GM12892 (cell line): ENCODE measurements around the gene SLC35F1.

Experiments used
- DNase-seq: peaks from one replicate; pipeline ENCODE4 v3.0.0; 2011; ENCODE audit not compliant: insufficient read length
- FAIRE-seq: peaks from 2 replicates; lab custom pipeline; 2011; peaks lifted over from hg19 to GRCh38; lab: Jason Lieb, UNC
- POLR2A ChIP-seq: IDR thresholded peaks from 2 replicates; pipeline ENCODE4 v1.6.1; 2011; ENCODE audit warnings: low read depth, low read length, control low read depth
- POLR2AphosphoS5 ChIP-seq: IDR thresholded peaks from 2 replicates; pipeline ENCODE4 v1.6.1; 2011; ENCODE audit warnings: low read depth, low read length, control low read depth
- TAF1 ChIP-seq: IDR thresholded peaks from 2 replicates; pipeline ENCODE4 v1.6.1; 2011; ENCODE audit warnings: low read depth, mild to moderate bottlenecking, control low read depth, low read length, borderline replicate concordance

SLC35F1 gene

DNA sequence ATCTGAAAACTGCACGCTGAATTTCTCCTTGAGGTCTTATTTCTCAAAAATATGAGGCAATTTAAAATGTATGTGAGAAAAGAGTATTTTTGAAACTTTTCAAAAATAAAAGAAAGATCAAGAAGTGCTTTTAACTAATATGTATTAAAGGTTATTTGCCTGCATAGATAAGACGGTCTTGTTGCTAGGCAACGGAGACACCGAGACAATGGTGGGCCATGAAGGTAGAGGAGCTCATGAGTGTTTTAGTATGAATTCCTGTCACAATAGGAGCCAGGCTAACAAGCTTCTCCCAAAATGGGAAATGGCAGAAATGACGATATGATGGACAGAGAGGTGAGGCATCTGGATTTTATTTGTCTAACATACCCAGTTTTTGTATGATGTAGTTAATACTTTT lies 308.2 kb downstream of the SLC35F1 start:
- DNase-seq (no peak), FAIRE-seq (no peak)
- TF ChIP-seq POLR2AphosphoS5 (no peak), POLR2A (no peak), TAF1 (no peak)

DNA sequence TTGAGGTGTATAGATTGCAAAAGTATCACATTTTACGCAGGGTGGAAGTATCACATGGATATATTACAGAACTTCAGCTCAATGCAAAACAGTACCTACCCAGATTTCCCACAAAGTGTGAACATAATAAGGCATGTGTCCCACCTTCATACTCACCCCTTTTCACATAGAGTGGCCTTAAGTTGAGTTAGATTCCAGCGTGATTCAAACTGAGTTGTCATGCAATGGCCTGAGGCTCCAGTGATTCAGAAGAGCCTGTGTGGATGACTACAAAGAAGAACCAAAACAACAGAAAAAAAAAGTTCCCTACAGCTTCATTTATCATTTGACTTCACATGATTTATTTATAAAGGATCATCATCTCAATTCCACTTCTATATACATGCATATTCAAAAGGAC lies 309.7 kb downstream of the SLC35F1 start:
- DNase-seq: no peak
- no peak for FAIRE-seq
- TF ChIP-seq TAF1 (no peak), POLR2A (no peak), POLR2AphosphoS5 (no peak)

DNA sequence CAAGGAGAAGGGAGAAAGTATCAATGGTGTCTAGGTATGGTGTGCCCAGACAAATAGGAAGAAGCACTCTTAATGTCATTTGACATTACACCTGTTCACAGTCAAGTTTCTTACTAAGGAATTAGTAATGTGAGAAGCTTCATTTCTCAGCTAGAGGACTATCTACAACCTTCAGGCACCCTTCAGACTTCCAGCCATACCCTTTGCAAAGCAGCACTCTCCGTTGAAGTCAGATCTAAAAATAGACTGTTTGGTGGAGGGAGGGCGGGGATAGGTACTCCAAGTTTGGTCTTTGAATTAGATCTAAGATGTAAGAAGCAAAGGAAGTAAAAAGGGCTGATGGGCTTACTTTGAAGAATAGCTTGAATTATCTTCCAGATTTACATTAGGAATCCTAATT lies 311.1 kb downstream of the SLC35F1 start:
- no peak for DNase-seq
- no peak for FAIRE-seq
- TF ChIP-seq POLR2AphosphoS5 (no peak), TAF1 (no peak), POLR2A (no peak)

DNA sequence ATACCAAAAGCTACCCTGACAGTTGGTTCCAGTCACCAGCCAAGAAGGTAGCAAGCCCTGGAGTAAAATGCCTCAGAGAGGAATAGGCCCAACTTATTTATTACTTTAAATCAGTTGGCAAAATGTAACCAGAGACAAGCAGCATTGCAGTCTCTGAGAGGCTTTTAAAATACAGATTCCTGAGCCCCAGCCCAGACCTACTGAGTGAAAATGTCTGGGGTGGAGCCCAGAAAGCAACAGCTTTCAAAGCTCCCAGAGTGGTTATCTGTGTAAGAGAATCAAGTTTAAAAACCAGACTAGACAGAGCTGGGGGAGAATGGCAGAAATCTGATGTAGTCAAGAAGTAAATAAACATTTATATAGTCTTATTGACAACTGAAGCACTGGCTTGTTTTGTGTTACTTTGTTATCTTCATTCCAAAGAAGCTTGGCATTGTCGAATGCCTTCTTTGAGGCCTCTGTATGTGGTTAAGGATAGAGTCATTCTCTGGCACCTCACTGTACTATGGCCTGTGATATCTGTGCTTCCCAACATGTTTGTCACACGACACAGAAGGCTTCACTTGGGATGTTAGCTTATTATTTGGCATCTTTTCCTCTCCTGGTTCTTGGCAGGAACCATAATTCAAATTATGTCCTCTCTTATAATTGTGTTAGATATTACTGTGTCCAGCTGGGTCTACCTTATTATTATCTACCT lies 313.5 kb downstream of the SLC35F1 start:
- FAIRE-seq: no peak
- no peak for TF ChIP-seq POLR2A
- TF ChIP-seq TAF1: no peak
- TF ChIP-seq POLR2AphosphoS5: no peak
- no peak for DNase-seq

DNA sequence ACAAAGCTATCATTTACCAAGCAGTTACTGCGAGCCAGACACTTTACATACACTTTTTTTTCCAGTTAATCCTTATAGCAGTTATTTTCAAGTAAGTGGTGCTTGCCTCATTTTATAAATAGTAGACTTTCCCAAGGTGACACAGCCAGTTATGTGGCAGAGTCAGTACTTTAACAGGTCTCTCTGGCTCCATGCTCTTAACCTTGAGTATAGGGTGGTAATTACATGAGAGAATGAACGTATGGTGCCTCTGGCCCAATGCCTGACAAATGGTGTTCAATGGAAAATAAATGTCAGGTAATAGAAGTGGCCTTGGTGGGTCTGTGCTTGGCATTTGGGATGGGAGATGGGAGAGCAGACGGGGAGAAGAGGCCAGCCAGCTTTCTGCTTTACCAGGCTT lies 316.3 kb downstream of the SLC35F1 start:
- TF ChIP-seq TAF1 (no peak), POLR2A (no peak), POLR2AphosphoS5 (no peak)
- DNase-seq (no peak), FAIRE-seq (no peak)

DNA sequence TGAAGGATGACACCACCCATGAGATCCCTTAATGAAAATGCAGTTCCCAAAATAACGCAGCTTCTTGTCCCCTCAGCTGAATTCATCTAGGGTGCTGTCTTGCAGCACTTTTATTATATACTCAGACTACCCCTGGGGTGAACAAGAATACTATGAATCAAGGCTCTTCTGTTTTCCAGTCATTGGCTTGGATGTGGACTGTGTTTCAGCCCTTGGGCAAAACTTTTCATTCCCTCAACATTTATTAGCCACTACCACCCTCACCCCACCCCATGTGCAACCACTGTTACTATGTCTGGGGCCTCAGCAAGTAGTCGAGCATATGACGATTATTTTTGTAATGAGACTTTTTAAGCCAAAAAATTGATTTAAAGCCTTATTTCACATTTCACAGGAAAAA lies 321.8 kb downstream of the SLC35F1 start:
- no peak for DNase-seq
- no peak for TF ChIP-seq POLR2AphosphoS5
- no peak for TF ChIP-seq TAF1
- no peak for TF ChIP-seq POLR2A
- FAIRE-seq: no peak

DNA sequence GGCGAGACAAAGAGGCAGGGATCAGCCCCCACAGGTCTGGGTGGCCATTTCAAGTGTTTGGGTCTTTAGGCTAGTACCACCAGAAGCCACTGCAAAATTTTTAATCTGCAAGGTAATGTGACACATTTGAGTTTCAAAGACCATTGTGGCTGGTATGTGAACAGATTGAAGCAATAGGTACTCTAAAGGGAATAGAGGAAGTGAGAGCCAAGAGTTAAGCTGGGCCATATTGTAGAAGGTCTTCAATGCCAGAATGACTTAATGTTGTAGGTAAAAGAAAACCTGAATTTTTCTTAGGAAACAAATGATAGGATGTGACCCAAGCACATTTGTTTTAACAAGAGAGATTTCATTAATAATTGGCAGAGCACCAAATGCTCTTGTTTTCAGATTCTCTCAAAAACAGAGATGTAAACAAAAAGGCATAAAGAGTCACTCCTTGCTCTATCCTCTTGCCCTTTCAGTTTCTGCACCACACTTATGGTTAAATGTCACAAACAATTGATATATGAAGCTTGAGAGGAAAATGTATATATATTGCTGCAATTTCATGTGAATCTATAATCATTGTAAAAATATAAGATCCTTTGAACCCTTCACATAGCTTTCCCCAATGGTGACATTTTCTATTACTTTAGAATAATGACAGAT lies 333.9 kb downstream of the SLC35F1 start:
- FAIRE-seq: no peak

DNA sequence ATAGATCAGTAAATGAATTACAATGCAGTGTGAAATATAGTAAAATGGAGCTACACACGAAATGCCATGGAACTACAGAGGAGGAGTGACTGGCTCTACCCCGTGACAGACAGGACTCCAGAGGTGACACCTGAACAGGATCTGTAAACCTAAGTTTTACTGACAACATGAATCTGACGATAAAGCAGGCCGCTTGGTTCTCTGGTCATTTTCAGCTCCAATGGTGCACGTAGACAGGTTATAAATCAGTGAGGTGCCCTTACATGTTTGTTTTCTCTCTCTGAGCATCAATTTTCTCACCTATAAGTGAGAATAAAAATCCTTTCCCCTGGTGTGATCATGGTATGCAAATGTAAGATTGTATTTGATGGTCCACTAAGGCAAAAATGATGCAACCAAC lies 339.3 kb downstream of the SLC35F1 start:
- TF ChIP-seq POLR2AphosphoS5 (no peak), POLR2A (no peak), TAF1 (no peak)
- no peak for FAIRE-seq

More for the DNA sequence above, 333.9 kb downstream of the SLC35F1 start:
- DNase-seq: no peak
- TF ChIP-seq POLR2A (no peak), POLR2AphosphoS5 (no peak), TAF1 (no peak)

DNA sequence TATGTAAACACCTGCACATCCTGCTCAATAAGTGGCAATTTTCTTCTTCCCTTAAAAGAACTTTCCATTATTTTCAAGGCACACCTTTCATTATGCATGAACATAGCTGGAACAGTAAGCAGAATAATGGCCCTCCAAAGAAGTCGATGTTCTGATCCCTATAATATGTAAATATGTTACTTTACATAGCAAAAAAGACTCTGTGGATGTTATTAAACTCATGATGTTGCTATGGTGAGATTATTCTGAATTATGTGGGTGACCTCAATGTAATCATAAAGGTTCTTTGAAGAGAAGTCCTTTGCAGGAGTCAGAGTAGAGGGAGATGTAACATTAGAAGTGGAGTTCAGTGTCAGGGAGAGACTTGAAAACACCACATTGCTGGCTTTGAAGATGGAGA lies 341.1 kb downstream of the SLC35F1 start:
- FAIRE-seq: no peak
- no peak for TF ChIP-seq TAF1
- TF ChIP-seq POLR2AphosphoS5: no peak
- no peak for TF ChIP-seq POLR2A
- DNase-seq: no peak

More for the DNA sequence above, 339.3 kb downstream of the SLC35F1 start:
- DNase-seq: no peak

DNA sequence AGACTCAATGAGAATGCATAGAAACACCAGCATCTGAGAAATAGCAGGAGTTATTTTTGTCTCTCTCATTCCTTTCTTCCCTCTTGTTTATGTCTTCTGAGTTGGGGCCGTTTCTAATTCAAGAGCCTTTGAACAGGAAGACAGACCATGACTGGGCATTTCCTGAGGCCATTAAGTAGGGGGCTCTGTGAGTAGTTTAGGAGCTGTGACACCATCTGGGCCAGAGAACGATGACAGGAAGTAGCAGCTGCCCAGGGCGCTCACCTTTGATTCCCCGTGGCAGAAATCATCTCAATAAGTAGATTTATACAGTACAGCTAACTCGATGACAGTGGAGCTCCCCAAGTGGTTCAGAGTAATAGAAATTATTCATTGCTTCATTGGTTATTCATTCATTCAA lies 342.6 kb downstream of the SLC35F1 start:
- no peak for DNase-seq
- TF ChIP-seq POLR2A (no peak), POLR2AphosphoS5 (no peak)
- no peak for FAIRE-seq

DNA sequence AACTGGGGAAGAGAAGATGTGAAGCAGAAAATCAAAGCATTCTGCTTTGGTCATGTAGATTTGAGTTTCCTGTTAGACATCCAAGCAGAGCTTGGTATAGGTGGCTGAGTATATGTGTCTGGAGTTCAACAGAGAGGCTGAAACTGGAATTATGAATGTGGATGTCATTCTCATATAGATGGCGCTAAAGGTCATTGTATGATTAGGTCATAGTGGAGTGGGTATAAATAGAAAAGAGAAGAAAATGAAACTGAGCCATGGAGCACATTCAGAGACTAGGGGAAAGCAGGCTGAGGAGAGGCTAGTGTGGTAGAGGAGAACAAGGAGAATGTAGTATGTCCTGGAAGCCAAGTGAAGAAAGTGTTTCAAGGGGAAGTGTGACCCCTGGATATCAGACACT lies 345.4 kb downstream of the SLC35F1 start:
- FAIRE-seq (peak; percentile 67), DNase-seq (no peak)
- TF ChIP-seq POLR2AphosphoS5 (no peak), TAF1 (no peak)

DNA sequence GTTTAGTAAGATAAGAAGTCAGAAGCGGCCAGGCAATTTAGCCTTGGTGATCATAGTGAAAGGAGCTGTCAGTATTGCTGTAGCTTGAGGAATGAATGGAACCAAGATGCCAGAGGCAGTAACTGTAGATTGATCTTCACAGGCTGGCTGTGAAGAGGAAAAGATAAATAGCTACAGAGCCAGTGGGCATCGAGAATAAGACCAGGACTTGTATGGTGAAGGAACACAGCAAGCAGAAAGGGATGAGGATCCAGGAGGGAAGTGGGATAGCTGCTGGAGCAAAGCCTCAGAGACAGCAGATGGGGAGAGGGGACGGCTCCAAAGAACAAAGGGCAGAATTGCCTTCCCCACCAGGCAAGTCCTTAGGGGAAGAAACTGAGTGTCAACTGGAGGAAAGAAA lies 346.7 kb downstream of the SLC35F1 start:
- TF ChIP-seq POLR2AphosphoS5: no peak
- TF ChIP-seq TAF1: no peak
- no peak for TF ChIP-seq POLR2A
- DNase-seq (no peak), FAIRE-seq (no peak)

DNA sequence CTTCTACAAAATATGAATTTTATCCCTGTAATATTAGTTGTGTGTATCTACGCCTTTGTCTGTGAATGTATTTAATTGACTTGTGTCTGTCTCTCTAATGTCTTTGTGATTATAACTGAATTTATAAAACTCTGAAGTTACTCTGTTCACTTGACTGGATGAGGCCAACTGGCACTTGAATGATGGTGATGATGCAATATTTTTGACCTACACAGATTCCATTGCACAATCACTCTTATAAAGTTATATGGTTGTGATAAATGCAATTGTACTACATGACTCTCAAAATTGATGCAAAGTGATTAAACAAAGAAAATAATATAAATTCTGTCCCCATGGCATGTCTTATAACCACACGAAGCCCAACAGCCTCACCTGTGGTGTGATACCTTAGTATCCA lies 353.8 kb downstream of the SLC35F1 start:
- no peak for FAIRE-seq
- DNase-seq: no peak
- no peak for TF ChIP-seq POLR2AphosphoS5
- no peak for TF ChIP-seq POLR2A
- no peak for TF ChIP-seq TAF1
